Mucosa of rectum (tissue), 2 donors: ENCODE results near the gene CTNNA1.
"Not testable (repeated sequence)": the region's sequence is repeated elsewhere in the genome, so short reads cannot be mapped to it uniquely, and the experiment has no call there.

ENCODE experiments used
- H3K27ac ChIP-seq, 2 donors: one replicate each; pipeline ENCODE4 v1.7.0; 2013; ENCODE audit warnings: inconsistent platforms in 2 of 2, low read depth in 2 of 2, low read length in 2 of 2
- H3K27me3 ChIP-seq, 2 donors: one replicate each; pipeline ENCODE4 v1.7.0; 2013; ENCODE audit warnings: low read length in 2 of 2; ENCODE audit not compliant: control insufficient read depth in 2 of 2, insufficient read depth in 2 of 2
- H3K36me3 ChIP-seq, 2 donors: one replicate each; pipeline ENCODE4 v1.7.0; 2013; ENCODE audit warnings: low read length in 2 of 2; ENCODE audit not compliant: control insufficient read depth in 2 of 2, insufficient read depth in 2 of 2
- H3K4me1 ChIP-seq, 2 donors: one replicate each; pipeline ENCODE4 v1.7.0; 2013; ENCODE audit warnings: low read length in 2 of 2, mild to moderate bottlenecking in 1 of 2; ENCODE audit not compliant: control insufficient read depth in 2 of 2, insufficient read depth in 2 of 2
- H3K4me3 ChIP-seq, 2 donors: one replicate each; pipeline ENCODE4 v1.7.0; 2013; ENCODE audit warnings: low read length in 2 of 2
- H3K9ac ChIP-seq, 2 donors: one replicate each; pipeline ENCODE4 v1.7.0; 2013; ENCODE audit warnings: low read length in 2 of 2, low read depth in 1 of 2, mild to moderate bottlenecking in 1 of 2
- H3K9me3 ChIP-seq, 2 donors: one replicate each; pipeline ENCODE4 v1.7.0; 2013; ENCODE audit warnings: low read length in 2 of 2; ENCODE audit not compliant: control insufficient read depth in 2 of 2
- donor health status: healthy.
- donor health status: Normal muscosa, but diverticular disease.

Gene CTNNA1

GRCh38 chr5:138803285-138803684, 50.1 kb downstream of the CTNNA1 start:
- no peaks in the 10 kb centered on the region for H3K27me3 ChIP-seq
- no peak overlapping the region for H3K9ac ChIP-seq
- H3K4me3 ChIP-seq: no peak overlapping the region
- H3K9me3 ChIP-seq: no peaks in the 10 kb centered on the region
- no peaks in the 10 kb centered on the region for H3K4me1 ChIP-seq
- H3K36me3 ChIP-seq: peaks cover 0 to 3% of the 10 kb centered on the region in 2 donors
- H3K27ac ChIP-seq: no peak overlapping the region

GRCh38 chr5:138803935-138804334, 50.7 kb downstream of the CTNNA1 start:
- no peaks in the 10 kb centered on the region for H3K4me1 ChIP-seq
- no peaks in the 10 kb centered on the region for H3K27me3 ChIP-seq
- H3K4me3 ChIP-seq: no peak overlapping the region
- no peak overlapping the region for H3K27ac ChIP-seq
- peaks cover 0 to 3% of the 10 kb centered on the region in 2 donors for H3K36me3 ChIP-seq
- H3K9me3 ChIP-seq: no peaks in the 10 kb centered on the region
- H3K9ac ChIP-seq: no peak overlapping the region

GRCh38 chr5:138805096-138805495, 51.9 kb downstream of the CTNNA1 start:
- H3K27ac ChIP-seq: no peak overlapping the region
- H3K27me3 ChIP-seq: no peaks in the 10 kb centered on the region
- no peak overlapping the region for H3K4me3 ChIP-seq
- H3K9ac ChIP-seq: no peak overlapping the region
- H3K9me3 ChIP-seq: no peaks in the 10 kb centered on the region
- no peaks in the 10 kb centered on the region for H3K4me1 ChIP-seq
- H3K36me3 ChIP-seq: peaks cover 0 to 5% of the 10 kb centered on the region in 2 donors

DNA sequence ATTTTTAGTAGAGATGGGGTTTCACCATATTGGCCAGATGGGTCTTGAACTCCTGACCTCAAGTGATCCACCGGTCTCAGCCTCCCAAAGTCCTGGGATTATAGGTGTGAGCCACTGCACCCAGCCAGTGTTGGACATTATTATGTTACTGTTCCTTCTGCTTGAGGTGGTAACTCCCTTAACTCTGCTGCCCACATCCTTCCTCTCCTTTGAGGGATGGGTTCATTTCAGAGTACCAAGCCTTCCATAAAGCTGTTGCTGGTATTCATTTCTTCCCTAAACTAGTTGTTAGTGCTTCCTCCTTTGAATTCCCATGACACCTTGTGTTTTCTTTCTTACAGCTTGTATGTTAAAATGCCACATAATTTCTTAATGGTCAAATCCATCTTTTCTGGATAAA, 54.0 kb downstream of the CTNNA1 start:
- Histone ChIP-seq H3K27me3 (no peaks in the 10 kb centered on the region), H3K36me3 (peaks cover 5 to 11% of the 10 kb centered on the region in 2 donors), H3K9me3 (no peaks in the 10 kb centered on the region), H3K27ac (no peak overlapping the region), H3K4me3 (no peak overlapping the region), H3K4me1 (no peaks in the 10 kb centered on the region), H3K9ac (no peak overlapping the region)

GRCh38 chr5:138809391-138809790, 56.2 kb downstream of the CTNNA1 start:
- Histone ChIP-seq H3K27me3 (no peaks in the 10 kb centered on the region), H3K4me3 (no peak overlapping the region), H3K9ac (no peak overlapping the region), H3K9me3 (no peaks in the 10 kb centered on the region), H3K4me1 (no peaks in the 10 kb centered on the region), H3K36me3 (peaks cover 23 to 25% of the 10 kb centered on the region in 2 donors), H3K27ac (no peak overlapping the region)

- H3K27me3 ChIP-seq, H3K9me3 ChIP-seq, H3K27ac ChIP-seq, H3K9ac ChIP-seq, H3K4me3 ChIP-seq, H3K4me1 ChIP-seq: not testable (repeated sequence)
- H3K36me3 ChIP-seq: peaks cover 25 to 28% of the 10 kb centered on the region in 2 donors
Measured at GRCh38 chr5:138810861-138811260, 57.6 kb downstream of the CTNNA1 start.

GRCh38 chr5:138815529-138815928, 62.3 kb downstream of the CTNNA1 start:
- Histone ChIP-seq H3K36me3 (peaks cover 35 to 37% of the 10 kb centered on the region in 2 donors), H3K4me3 (no peak overlapping the region), H3K4me1 (peaks cover 0 to 3% of the 10 kb centered on the region in 2 donors), H3K9ac (no peak overlapping the region), H3K27me3 (no peaks in the 10 kb centered on the region), H3K9me3 (no peaks in the 10 kb centered on the region), H3K27ac (no peak overlapping the region)

GRCh38 chr5:138817241-138817640, 64.0 kb downstream of the CTNNA1 start:
- Histone ChIP-seq H3K27ac (no peak overlapping the region), H3K36me3 (peaks cover 31% of the 10 kb centered on the region in 2 donors), H3K4me3 (no peak overlapping the region), H3K4me1 (peaks cover 0 to 3% of the 10 kb centered on the region in 2 donors), H3K9me3 (no peaks in the 10 kb centered on the region), H3K9ac (no peak overlapping the region), H3K27me3 (no peaks in the 10 kb centered on the region)

DNA sequence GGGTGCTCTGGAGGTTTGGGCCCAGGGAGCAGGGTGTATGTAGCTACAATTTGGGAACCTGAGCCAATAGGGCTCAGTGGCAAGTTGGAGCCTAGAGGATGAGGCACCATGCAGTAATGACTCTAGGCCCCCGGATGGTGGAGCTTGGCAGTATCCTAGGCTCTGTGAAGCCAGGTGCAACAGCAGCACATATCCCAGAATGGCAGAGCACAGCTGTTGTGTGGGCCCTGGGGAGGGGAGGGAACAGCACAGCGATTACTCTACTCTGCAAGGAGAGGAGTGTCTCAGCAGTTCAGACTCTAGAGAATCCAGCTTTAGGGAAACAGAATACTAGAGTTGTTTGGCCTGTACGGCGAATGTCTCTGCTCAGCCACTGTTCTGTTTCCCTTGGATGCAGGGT, 65.9 kb downstream of the CTNNA1 start:
- no peak overlapping the region for H3K4me3 ChIP-seq
- no peak overlapping the region for H3K27ac ChIP-seq
- peaks cover 19 to 22% of the 10 kb centered on the region in 2 donors for H3K36me3 ChIP-seq
- H3K9ac ChIP-seq: no peak overlapping the region
- no peaks in the 10 kb centered on the region for H3K27me3 ChIP-seq
- peaks cover 0 to 3% of the 10 kb centered on the region in 2 donors for H3K4me1 ChIP-seq
- H3K9me3 ChIP-seq: no peaks in the 10 kb centered on the region

- Histone ChIP-seq H3K9ac (no peak overlapping the region), H3K4me1 (peaks cover 0 to 3% of the 10 kb centered on the region in 2 donors), H3K36me3 (peaks cover 16 to 31% of the 10 kb centered on the region in 2 donors), H3K4me3 (no peak overlapping the region), H3K9me3 (no peaks in the 10 kb centered on the region), H3K27me3 (no peaks in the 10 kb centered on the region), H3K27ac (no peak overlapping the region)
Measured at GRCh38 chr5:138820695-138821094, 67.5 kb downstream of the CTNNA1 start.

DNA sequence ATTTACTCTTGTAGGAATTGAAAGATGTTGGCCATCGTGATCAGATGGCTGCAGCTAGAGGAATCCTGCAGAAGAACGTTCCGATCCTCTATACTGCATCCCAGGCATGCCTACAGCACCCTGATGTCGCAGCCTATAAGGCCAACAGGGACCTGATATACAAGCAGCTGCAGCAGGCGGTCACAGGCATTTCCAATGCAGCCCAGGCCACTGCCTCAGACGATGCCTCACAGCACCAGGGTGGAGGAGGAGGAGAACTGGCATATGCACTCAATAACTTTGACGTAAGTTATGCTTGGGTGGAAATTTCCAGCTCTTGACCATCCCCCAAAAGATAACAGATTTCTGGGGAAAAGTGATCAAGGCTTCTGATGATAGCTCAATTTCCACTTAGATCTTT, 71.3 kb downstream of the CTNNA1 start:
- Histone ChIP-seq H3K4me3 (no peak overlapping the region), H3K27ac (no peak overlapping the region), H3K27me3 (no peaks in the 10 kb centered on the region), H3K9me3 (no peaks in the 10 kb centered on the region), H3K36me3 (peaks cover 34 to 46% of the 10 kb centered on the region in 2 donors), H3K9ac (no peak overlapping the region), H3K4me1 (peaks cover 0 to 3% of the 10 kb centered on the region in 2 donors)
